Measurements from ENCODE around the gene LFNG.
"Not testable (repeated sequence)": the region's sequence is repeated elsewhere in the genome, so short reads cannot be mapped to it uniquely, and the experiment has no call there.

The LFNG gene

DNA sequence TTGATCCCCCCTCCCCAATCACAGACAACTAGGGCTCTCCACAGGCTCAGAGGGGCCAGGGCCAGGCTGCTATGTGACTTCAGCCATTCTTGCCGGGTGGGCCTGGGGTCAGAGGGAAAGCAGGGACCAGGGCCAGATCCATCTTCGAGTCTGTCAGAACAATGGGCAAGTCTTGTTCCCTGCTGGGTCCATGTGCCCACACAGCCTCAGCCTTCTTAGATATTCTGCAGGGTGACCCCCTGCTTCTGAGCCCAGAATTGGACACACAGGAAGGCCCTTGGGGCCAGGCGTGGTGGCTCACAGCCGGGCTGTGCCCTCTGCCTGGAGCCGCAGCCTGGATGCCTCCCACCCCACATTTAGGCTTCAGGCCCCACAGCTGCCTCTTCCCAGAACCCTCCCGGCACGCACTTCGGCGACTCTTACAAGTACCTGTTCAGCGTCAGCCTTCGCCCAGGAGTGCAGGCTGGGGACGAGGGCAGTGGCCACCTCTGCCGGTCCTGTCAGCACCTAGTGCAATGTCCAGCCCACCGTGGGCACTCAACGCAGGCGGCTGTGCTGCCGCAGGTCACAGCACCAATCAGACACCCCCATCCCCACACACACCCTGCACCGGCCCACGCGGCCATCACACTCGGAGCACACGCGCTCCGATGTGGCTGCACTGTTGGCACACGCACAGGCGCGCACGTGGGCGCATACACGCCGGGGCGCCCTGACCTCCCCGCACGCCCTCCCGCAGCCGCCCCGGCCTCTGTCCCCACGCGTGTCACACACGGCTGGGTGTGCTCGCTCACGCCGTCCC is 11.6 kb downstream of the LFNG start:
- DNase-seq, result peak; percentile 41

DNA sequence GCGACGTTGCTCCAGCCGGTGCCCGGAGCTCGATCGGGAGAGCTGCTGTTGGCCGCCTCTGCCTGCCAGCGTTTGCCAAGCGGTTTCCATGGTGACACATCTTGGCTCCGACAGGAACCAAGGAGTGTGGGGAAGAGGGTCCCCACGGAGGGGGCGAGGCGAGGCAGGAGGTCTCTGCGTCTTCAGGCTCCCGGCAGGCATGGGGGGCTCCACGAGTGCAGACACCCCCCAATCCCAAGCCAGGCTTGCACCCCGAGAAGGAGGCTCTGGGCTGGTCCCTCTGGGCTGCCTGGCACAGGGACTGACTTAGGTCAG is 12.2 kb downstream of the LFNG start:
- peak; percentile 32 for DNase-seq

DNA sequence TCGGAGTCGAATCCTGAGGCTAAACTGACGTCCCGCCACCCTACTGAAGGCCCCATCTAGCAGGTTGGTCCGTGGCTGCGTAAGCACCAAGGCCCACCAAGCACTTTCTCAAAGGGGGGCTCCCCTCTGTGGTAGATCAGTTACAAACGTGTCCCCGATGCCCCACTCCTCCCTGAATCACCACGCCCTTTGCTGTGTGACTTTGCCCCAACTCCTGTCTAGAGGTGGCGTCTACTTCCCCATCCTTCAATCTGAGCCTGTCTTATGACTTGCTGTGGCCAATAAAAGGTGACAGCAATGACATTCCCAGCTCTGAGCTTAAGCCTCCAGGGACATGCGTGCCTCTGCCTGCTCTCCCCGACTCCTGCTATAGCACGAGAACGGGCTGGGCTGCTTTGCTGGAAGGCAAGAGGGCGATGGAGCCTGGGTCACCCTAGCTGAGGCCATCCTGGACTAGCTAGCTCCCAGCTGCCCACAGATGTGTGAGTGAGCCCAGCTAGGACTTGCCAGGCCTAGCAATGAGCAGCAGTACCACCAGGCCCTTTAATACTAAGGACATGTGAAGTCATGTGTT is 12.7 kb downstream of the LFNG start:
- peak; percentile 20 for DNase-seq

DNA sequence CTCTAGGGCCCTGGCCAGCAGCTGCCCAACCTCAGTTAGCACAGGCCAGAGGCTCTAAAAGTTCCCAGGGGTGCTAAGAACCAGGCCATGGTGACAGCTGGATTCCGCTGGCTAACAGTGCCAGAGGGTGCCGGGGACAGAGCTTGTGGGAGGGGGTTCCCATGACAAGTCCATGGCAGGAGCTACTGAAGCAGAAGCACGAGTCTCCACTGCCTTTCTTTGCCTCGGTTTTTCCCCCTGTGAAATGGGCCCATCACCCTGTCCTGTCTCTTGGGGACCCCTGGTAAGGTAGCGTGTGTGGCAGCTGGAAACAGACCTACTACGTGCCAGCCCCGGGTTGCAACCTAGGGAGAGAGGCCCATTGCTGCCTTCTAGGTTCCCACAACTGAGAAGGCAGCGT is 13.2 kb downstream of the LFNG start:
- DNase-seq, result not testable (repeated sequence)

DNA sequence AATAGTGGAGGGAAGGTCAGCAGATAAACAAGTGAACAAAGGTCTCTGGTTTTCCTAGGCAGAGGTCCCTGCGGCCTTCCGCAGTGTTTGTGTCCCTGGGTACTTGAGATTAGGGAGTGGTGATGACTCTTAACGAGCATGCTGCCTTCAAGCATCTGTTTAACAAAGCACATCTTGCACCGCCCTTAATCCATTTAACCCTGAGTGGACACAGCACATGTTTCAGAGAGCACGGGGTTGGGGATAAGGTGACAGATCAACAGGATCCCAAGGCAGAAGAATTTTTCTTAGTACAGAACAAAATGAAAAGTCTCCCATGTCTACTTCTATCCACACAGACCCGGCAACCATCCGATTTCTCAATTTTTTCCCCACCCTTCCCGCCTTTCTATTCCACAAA is 14.0 kb downstream of the LFNG start:
- not testable (repeated sequence) for DNase-seq

DNA sequence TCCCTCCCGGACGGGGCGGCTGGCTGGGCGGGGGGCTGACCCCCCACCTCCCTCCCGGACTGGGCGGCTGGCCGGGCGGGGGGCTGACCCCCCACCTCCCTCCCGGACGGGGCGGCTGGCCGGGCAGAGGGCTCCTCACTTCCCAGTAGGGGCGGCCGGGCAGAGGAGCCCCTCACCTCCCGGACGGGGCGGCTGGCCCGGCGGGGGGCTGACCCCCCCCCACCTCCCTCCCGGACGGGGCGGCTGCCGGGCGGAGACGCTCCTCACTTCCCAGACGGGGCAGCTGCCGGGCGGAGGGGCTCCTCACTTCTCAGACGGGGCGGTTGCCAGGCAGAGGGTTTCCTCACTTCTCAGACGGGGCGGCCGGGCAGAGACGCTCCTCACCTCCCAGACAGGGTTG is 14.6 kb downstream of the LFNG start:
- DNase-seq, result not testable (repeated sequence)

DNA sequence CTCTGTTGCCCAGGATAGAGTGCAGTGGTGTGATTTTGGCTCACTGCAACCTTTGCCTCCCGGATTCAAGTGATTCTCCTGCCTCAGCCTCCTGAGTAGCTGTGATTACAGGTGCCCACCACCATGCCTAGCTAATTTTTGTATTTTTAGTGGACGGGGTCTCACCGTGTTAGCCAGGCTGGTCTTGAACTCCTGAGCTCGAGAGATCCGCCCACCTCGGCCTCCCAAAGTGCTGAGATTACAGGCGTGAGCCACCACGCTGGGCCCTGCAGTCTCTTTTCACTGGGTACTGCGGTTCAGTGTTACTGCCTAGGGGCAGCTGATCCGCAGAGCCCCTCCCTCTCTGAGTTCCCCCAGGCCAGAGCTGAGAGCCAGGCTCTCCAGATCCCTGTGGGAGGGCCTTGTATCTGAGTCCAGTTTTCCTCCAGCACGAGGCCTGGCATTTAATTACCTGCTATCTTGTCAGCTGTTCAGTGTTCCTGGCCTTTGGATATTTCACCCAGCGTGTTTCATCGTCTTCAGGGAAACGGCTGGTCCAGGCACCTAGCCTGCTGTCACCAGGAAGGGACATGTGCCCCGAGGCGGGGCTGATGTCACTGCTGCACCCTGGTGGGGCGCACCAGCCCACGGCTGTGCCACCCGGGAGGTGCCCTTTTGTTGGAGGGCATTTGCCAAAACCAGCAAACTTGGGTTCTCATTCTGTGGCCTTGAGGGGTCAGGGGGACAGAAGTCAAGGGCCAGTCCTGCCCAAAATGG is 16.5 kb downstream of the LFNG start:
- DNase-seq, result not testable (repeated sequence)

DNA sequence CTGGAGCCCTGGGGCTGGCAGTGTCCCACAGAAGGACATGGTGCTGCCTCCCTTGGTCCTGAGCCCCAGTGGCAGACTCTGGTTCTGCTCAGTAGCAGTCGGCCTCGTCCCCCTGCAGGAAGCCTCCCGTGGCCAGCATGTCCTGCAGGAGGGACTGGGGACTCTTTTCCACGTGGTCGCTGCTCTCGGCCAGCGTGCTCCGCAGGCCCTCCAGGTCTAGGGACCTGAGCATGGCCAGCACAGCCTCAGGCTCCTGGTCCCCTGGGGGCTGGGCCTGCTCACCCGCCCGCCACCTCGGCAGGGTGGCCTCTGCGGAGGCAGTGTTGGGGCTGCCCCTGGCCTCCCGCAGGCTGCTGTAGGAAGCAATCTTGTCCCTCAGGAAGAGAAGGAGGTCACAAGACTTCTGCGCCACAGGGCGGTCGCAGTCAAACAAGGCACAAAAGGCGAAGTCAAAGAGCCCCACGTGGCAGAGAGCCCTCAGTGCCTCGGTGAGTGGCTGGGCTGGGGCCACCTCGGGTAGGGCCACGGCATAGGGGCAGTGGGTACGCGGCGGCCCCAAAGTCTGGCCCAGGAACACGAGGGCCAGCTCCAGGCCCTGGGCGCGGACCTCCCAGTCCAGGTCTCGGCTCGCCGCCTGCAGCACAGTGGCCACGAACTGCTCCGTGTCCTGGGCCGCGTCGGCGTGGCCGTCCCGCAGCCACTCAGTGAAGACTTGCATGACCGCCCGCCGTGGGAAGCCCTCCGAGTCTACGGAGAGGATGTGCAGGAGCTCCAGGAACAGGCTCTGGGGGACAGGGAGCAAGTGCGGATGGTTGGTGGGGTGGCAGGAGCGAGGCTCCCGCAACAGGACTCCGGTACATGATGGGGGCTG is 18.6 kb downstream of the LFNG start:
- DNase-seq, result peak; percentile 21

DNA sequence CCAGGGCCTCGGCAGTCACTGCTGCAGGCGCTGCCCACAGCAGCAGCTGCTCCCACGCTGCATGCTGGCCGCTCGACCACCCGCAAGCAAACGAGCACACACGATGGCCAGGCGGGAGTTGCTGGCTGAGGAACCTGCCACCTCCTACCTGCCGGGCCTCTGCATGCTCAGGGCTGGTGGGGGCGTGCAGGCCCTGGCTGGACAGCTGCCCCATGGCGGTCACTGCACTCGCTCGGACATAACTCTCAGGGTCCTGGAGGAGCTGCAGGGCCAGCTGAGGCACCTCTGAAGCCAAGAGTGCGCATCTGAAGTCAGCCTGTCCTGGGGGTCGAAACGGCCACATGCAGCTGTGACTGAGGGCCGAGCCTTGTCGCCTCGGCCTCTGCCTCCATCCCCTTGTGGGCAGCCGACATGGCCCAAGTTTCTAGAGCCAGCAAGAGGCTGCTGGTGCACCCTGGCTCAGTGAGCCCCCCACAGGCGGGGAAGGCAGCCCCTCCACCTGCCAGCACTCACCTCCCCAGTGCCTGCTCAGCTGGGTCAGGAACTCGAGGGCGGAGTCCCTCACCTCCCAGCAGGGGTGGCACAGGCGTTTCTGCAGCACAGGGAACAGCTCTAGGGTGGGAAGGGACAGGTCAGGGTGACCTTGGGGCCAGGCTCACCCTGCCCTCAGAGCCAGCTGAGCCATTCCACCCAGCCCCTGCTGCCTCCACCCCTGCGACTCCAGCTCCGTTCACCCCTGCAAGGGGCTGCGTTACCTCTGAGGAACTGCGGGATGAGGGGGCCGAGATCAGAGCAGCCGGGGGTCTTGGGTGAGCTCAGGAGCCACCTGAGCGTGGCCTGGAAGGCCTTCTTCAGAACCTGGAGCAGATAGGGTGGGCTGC is 19.7 kb downstream of the LFNG start:
- DNase-seq, result no peak

DNA sequence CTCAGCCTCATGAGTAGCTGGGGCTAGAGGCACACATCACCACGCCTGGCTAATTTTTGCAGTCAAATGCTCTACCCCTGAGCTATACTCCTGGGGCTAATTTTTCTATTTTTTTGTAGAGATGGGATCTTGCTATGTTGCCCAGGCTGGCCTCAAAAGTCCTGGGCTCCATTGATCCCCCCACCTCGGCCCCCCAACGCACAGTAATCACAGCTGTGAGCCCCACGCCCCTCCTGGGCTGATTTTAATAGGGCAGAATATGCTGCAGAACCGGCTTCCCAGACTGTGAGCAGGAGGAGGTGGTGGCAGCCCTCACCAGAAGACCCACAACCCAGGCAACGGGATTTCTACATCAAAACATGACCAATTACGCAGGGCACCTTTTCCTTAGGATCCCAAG is 20.6 kb downstream of the LFNG start:
- DNase-seq, result no peak

DNA sequence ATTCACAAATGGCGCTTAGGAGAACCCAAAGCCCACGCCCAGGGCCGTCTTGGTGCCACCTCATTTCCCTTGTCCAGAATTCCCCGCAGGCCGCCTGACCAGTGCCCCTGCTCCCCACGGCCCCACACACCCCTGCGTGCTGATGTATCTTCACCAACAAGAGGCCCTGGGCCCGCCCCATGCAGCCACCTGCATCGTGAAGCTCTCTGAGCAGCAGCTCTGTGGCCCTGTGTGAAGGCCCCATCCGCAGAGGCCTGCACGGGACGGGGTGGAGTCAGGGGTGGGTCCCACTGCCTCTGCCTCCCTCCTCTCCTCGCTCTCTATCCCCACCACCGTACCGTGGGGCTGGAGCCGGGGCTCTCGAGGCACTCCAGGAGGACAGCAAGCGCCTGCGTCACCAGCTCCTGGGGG is 21.1 kb downstream of the LFNG start:
- DNase-seq, result peak; percentile 19

DNA sequence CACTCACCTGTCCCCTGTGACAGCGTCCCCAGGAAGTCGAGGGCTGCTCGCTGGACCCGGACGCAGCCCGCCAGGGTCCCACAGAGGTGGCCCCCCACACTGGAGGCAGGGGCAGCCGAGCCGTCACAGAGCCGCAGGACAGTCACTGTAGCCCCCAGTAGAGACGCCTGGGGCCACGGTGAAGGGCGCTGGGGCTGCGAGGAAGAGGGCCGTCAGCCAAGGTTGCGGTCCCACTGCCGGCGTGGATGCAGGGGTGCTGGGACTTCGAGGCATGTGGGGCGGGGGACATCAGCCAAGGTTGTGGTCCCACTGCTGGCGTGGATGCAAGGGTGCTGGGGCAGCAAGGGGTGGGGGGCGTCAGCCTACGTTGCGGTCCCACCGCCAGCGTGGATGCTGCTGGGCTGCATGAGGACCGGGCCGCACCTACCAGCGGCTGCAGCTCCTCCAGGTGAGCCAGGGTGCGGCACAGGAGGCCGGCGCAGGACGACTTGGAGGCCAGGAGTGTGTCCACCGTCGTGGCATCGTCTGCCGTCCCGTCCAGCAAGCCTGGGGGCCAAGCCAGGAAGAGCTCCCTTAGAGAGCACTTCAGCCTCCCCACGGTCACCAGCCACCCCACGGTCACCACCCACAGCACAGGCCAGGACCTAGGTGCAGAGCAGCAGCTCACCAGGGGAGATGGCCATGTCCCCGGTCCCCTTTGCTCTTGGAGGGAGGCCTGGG is 21.9 kb downstream of the LFNG start:
- DNase-seq, result no peak

DNA sequence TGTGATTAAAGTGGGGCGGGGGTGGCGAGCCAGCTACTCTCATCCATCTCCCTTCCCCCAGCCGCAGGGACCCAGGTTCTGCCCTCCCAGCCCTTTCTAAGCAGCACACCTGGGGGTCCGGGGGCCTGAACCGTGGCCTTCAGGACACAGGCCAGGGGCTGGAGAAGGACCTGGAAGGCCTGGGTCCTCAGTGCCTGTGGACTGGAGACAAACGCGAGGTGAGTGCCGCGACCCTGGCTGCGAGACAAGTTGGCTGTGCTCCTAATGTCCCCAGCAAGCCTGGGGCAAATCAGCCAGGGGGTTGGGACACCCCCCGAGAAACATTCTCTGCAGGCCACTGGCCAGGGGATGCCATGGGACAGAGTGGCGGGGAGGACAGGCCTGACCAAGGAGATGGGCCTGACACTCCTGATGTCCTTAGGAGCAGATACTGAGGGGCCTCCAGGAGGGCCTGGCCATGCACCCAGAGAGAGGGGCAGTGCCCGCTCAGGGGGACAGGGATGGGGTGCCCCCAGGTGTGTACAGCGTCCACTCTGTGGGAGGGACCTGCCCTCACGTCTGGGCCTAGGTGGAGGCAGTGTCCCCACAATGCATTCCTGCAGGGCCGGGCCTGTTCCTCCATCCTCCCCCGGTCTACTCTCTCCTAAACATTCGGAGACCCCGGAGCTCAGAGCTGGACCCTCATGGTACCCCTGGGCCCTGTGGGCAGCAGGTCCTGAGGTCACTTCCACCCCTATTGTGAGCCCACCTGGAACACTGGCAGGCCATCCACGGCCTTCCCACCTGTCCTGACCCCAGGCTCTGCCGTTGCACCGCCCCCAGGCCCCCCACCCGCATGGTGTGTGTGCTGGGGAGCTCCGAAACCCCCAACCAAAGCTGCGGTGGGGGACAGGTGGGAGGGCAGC is 22.7 kb downstream of the LFNG start:
- DNase-seq, result peak; percentile 18

DNA sequence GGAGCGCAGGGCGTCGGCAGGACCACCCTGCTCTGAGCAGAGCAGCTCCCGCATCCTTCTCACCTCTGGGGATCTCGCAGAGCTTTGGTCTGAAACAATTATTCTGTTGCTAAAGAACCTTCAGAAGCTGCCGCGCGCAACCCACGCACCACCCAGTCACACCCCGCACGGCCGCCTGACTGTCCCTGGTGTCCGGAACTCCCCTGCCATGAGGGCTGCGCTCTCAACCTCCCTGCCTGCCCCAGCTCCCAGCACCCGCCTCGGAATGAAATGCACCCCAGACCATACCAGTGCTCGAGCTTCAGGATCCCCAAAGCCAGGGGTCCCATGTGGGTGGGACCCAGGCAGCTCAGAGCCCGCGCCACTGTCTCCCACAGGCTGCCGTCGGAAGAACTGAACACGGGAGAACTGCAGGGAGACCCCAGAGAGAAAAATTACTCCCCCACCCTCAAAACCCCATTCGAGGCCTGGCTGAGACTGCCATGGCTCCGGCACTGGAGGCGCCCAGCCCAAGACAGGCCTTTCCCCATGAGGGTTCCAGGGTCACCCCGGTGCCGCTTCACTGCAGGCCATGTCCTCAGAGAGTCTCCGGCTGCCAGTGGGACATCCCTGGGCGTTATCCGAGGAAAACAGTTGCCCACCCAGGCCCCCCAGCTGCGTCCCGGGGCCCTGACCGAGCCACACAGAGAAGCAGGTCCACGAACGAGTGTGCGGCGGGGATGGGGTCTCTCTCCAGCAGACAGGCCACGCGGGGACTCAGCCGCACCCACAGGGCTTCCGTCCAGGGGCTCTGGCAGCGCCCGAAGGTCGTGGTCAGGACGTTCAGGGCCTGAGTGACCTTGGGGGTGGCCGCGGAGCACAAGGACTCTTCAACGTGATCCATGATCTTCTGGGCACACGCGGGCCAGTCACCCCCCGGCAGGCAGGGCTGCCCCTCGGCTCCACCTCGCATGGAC is 23.6 kb downstream of the LFNG start:
- DNase-seq, result peak; percentile 20

DNA sequence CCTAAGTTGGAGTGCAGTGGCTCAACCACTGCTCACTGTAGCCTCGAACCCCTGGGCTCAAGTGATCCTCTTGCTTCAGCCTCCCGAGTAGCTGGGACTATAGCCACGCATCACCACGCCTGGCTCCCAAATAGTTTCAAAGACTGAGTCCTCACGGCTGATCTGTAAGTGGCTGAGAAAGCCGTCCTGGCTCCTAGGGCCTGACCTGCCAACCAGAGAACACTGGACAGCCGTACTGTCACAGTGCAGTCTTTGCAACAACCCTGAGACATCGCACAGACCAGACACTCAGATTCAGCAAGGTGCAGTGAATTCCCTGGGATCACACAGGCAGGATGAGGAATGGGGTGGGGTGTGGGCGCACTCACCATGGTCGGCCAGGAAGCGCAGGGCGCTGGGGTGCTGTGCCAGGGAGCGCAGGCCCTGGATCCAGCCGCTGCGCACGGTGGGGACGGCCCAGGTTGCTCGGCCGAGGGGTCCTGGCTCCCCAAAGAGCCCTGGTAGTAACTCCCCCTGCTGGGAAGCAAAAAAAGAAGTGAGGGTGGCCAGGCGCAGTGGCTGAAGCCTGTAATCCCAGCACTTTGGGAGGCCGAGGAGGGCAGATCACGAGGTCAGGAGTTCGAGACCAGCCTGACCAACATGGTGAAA is 25.1 kb downstream of the LFNG start:
- DNase-seq, result peak; percentile 17

DNA sequence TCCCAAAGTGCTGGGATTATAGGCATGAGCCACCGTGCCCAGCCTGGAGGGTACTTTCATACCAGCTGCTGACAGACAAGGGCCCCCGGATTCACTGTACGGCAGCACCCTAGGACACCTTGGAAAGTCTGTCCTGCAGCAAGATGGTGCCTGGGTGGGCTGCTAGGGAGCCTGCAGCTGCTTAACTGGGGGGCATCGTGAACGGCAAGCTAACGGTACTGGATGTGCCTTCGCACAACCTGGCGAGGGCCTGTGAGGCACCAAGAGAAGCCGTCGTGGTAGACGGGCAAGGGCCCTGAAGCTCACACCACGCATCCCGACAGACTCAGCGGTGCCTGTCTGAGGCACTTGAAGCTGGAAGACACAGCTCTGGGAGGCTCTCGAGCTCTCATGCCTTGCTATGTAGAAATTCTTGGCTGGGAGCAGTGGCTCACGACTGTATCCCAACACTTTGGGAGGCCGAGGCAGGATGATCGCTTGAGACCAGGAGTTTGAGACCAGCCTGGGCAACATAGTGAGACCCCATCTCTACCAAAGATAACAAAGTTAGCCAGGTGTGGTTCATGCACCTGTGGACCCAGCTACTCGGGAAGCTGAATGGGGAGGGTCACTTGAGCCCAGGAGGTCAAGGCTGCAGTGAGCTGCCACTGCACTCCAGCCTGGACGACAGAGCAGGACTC is 26.3 kb downstream of the LFNG start:
- no peak for DNase-seq

DNA sequence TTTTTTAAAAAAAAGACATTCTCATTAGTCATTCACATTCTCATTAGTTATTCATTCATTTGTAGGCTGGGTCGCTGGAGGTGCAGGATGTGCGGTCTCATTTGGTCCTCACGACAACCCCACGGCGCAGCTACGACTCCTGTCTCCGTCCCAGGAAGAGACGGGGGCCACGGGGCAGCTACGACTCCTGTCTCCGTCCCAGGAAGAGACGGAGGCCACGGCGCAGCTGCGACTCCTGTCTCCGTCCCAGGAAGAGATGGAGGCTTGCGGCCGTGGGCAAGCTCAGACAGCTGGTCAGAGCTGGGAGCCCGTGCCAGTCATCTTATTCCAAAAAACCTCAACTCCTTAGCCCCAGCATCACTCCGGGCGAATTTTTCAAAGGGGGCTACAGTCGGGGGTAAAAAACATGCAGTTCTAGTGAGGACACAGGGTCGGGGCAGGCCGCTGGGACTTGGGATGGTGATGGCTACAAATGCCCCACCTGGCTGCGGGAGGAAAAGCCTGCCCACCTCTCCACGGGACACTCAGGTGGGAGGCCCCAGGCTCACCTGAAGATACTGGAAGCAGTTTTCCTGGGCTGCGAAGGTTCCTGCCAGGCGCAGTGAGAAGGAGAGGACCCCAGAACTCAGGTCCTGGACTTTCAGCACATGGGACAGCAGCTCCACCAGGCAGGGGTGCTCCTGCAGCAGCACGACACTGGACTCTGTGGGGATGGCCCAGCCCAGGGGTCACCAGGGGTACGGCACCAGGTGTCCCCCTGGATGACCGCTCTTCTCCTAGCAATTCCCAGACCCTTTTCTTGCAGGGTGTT is 27.4 kb downstream of the LFNG start:
- no peak for DNase-seq

Measured in right hindlimb (tissue), 1 donor.